ENCODE measurements around the gene IP6K1. TPM values are rescaled to one million over a fixed set of nuclear protein-coding genes. Genes with fewer than 3 reads are reported as not detected.

The IP6K1 gene
- polyA plus RNA-seq, 3 donors, result 11.7 to 16.3 (median 15.7) TPM

DNA sequence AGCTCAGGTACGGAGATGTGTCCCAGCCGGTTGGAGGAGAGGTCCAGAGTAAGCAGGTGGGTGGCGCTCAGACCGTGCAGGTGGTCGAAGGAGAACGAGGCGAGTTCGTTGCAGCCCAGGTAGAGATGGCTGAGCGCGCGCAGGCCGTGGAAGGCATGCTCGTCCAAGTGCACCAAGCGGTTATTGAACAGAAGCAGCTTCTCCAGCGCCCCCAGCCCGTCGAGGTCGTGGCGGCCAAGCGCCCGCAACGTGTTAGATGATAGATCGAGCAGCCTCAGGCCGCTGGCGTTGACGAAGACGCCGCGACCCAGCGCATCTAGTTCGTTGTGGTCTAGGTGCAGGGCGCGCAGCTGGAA lies 67.5 kb downstream of the IP6K1 start:
- H3K27ac ChIP-seq (ENCODE audit: low read depth, low read length), result no peak overlapping the region
- WGBS, 3 donors, result 5 to 8% (median 8%) methylated on average over 33 of the region's 33 CpGs

DNA sequence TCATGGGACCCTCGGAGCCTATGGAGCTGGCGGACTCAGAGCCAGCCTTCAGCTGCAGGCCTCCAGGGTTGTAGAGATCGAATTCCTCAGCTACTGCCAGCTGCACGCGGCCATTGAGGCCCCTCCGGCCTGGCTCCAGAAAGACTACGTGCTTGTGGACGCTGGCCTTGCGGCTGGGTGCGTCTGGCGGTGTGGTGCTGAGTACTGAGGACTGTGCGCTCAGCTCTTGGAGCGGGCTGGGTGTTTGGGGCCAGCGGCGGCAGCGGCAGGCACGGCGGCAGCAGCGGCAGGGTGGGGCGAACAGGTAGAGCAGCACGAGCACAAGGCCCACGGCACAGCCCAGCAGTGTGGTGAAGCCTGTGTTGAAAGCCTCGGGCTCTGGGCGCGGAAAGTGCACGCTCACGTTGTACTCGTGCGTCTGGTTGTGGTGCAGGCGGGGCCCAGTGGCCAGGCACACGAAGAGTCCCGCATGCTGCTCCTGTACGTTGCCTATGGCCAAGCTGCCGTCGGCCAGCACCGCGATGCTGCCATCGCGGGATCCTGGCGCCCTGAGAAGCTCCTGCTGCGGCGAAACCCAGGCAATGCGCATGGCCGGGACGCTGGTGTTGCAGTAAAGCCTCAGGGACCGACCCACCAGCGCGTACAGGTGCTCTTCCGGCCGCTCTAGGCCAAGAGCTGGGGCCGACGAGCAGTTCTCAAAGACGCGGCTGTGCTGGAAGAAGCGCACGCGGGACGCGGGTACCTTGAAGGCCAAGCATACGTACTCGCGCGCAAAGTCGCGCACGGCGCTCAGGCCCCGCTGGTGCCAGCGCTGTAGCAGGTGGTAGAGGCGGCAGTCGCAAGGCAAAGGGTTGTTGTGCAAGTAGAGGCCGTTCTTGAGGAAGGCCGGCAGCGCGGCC lies 68.1 kb downstream of the IP6K1 start:
- WGBS, 3 donors, result 55 to 67% (median 61%) methylated on average over 72 to 75 of the region's 75 CpGs

GRCh38 chr3:49717211-49717958 lies 69.0 kb downstream of the IP6K1 start:
- 83 to 96% (median 86%) methylated on average over 13 to 14 of the region's 14 CpGs for WGBS, 3 donors
- no peak overlapping the region for H3K27ac ChIP-seq (ENCODE audit: low read depth, low read length)

More for the DNA sequence above, 68.1 kb downstream of the IP6K1 start:
- H3K27ac ChIP-seq (ENCODE audit: low read depth, low read length), result no peak overlapping the region

DNA sequence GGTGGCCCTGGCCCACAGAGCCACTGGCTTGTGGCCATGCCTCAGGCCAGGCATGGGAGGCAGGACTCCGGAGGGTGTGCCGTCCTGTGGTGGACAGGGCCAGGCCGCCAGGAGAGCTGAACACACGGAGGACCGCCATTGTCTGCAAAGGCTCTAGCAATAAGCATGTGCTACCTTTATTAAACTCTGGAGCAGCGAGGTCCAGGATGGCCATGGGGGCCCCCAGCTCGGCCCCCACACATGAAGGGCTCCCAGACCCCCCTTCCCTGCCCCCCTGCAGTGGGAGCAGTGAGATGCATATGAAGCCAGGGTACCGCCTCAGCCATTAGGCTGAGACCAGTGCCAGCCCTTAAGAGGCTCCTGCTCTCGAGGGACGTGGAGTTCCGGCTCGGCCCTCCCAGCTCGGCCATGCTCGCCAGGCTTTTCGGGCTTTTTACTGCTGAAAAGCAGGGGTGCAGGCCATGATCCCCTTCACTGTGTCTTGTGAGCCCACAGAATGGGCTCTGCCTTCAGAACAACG lies 69.6 kb downstream of the IP6K1 start:
- 85 to 92% (median 90%) methylated on average over 16 of the region's 16 CpGs for WGBS, 3 donors
- no peak overlapping the region for H3K27ac ChIP-seq (ENCODE audit: low read depth, low read length)

DNA sequence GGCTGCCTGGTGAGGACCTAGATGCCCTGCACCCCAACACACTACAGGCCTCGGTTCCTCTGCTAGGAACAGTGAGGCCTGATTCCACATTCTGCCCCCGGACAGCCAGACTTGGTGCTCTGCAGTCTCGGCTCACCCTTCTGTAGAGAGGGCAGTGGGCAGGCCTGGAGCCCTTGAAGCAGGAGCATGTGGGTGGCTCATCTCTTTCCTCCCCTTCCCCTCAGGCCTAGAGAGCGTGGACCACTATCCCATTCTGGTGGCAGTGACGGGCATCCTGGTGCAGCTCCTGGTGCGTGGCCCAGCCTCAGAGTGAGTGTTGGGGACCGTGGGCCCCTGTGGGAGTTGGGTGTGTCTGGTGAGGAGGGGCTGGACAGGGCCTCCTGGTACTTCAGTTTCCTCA lies 70.2 kb downstream of the IP6K1 start:
- H3K27ac ChIP-seq (ENCODE audit: low read depth, low read length), result no peak overlapping the region
- 90 to 94% (median 93%) methylated on average over 7 of the region's 7 CpGs for WGBS, 3 donors

- no peak overlapping the region for H3K27ac ChIP-seq (ENCODE audit: low read depth, low read length)
- WGBS, 3 donors, result 90 to 91% (median 91%) methylated on average over 13 of the region's 13 CpGs
Observed at GRCh38 chr3:49715611-49716121, 70.7 kb downstream of the IP6K1 start.

DNA sequence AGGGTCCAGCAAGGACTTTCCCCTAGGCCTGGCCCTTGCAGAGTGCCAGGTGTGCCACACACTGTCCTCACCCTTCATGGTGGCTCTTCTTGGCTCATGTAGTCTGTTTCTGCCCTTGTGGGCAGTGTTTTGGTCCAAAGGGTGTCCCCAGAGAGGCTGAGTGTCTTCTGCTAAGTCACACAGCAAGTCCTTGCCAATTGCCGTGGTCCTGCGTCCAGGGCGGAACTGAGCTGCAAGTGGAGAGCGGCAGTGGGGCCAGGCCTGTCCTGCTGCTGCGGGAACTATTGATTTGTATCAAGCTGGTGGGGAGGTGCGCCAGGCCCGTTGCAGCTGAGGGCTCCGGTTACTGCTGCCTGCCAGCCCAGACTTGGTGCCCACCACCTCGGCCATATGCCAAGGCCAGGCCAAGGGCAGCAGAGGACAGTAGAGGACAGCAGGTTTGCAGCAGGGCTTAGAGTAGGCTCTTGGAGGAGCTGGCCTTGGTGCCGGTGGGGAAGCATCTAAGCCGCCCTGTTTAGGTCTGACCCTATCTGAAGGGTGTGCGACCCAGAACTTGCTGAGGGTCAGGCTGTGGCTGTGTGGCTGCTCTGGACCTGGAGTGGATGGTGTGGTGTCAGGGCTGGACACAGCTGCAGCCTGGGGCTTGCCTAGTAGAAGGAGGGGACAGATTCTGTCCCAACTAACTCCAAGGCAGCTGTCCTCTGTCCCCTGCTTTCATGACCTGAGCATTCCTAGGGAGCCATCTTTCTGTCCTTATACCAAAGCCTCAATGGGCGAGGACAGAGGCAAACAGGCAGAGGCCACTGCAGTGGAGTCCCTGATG lies 71.4 kb downstream of the IP6K1 start:
- no peak overlapping the region for H3K27ac ChIP-seq (ENCODE audit: low read depth, low read length)
- WGBS, 3 donors, result 78 to 92% (median 89%) methylated on average over 13 of the region's 13 CpGs

DNA sequence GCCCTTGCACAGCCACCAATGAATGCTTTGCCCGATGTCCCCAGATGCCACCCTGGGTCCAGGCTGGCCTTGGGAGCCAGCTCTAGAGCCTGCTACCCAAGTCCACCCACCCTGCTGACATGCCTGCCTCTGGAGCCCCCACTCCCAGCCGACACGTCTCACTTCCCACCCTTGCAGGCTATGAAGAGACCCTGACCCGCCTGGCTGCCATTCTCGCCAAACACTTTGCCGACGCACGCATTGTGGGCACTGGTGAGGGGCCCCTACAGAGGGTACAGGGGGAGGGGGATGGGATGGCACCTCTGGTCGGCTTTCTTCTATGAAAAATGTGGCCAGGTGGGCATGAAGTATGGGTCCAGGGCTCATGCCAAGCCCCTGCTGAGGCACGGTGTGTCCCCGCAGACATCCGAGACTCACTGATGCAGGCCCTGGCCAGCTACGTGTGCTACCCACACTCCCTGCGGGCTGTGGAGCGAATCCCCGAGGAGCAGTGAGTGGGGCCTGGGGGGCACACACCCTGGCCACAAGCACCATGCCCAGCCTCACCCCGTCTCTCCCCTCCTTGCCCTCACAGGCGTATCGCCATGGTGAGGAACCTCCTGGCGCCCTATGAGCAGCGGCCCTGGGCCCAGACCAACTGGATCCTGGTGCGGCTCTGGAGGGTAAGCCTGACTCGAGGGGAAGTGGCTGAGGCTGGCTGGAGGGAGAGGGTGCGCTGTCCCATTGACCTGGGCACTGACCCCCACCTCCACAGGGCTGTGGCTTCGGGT lies 72.8 kb downstream of the IP6K1 start:
- no peak overlapping the region for H3K27ac ChIP-seq (ENCODE audit: low read depth, low read length)
- WGBS, 3 donors, result 90 to 94% (median 92%) methylated on average over 25 of the region's 25 CpGs

DNA sequence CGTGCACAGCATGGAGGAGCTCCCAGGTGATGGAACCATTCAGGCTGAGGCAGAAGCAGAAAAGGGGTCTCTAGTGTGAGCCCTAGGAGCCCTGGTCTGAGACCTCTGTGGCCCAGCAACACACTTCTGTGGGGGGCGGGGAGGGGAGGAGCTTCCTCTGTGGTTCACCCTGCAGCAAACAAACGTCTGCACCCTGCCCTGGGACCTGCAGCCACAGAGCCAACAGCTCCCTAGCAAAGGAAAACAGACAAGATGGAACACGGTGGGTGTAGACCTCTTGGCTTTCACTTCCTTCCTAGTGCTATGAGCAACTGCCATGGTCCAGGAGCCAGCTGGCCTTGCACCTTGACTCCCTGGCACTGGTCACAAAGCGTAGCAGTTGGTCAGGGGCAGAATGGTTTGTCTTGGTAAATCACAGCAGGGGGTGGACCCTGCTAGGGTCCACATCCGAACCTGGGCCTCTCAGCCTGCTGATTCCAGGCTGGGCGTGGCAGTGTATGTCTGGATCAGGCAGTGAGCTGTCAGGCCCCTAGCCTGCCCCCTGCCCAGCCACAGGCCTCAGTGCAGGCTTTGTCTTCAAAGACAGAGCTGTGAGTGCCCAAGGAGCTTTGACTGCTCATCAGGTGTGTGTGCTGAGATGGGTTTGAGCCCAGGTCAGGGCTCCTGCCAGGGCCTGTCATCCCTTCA lies 73.6 kb downstream of the IP6K1 start:
- WGBS, 3 donors, result 63 to 67% (median 65%) methylated on average over 7 of the region's 7 CpGs
- no peak overlapping the region for H3K27ac ChIP-seq (ENCODE audit: low read depth, low read length)

DNA sequence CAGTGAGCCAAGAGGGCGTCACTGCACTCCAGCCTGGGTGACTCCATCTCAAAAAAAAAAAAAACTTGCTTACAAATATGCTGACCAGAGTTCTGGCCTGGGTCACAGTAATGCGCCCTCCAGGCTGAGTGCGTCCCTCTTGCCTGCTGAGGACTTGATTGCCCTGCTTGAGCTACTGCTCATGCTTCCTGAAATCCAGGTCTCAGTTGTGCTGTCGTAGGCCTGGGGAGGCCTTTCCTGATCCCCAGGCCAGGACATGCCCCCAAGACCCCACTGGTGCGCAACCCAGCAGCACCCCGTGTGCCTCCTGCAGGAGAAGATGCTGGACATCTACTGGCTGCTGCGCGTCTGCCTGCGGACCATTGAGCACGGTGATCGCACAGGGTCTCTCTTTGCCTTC lies 74.2 kb downstream of the IP6K1 start:
- H3K27ac ChIP-seq (ENCODE audit: low read depth, low read length), result no peak overlapping the region
- WGBS, 3 donors, result 89 to 95% (median 90%) methylated on average over 11 of the region's 11 CpGs

GRCh38 chr3:49711489-49711888 lies 74.9 kb downstream of the IP6K1 start:
- 79 to 88% (median 87%) methylated on average over 5 of the region's 5 CpGs for WGBS, 3 donors
- no peak overlapping the region for H3K27ac ChIP-seq (ENCODE audit: low read depth, low read length)

DNA sequence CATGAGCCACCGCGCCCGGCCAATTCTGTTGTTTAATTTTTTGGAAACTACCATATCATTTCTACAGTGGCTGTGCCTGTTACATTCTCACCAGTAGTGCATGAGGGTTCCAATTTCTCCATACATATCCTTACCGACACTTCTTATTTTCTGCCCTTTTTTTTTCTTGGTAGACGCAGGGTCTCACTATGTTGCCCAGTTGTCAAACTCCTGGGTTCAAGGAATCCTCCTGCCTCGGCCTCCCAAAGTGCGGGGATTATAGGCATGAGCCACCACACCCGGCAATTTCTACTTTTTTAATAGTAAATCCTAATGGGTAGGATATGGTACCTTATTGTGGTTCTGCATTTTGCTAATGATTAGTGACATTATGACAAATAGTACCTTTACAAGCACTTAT lies 76.5 kb downstream of the IP6K1 start:
- WGBS, 3 donors, result 92 to 97% (median 97%) methylated on average over 8 of the region's 8 CpGs
- H3K27ac ChIP-seq (ENCODE audit: low read depth, low read length), result no peak overlapping the region

DNA sequence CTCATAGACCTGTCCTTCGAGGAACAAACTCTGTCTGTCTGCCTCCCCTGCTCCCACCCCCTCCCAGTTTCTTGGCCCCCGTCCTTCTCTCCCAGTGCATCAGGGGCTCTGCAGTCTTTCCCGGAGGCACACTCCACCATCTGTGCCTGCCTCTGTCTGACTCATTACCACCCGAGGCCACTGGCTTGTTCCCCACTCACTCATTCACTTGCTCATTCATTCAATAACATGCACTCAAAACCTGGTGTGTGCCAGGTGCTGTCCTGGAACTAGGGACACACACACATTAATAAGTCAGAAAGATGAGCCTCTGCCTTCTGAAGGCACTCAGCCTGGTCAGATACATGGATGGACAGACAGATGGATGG lies 79.2 kb downstream of the IP6K1 start:
- WGBS, 3 donors, result 74 to 86% (median 76%) methylated on average over 4 of the region's 4 CpGs
- H3K27ac ChIP-seq (ENCODE audit: low read depth, low read length), result no peak overlapping the region

- H3K27ac ChIP-seq (ENCODE audit: low read depth, low read length), result no peak overlapping the region
- 80 to 91% (median 88%) methylated on average over 9 of the region's 9 CpGs for WGBS, 3 donors
Observed at GRCh38 chr3:49706456-49707112, 79.8 kb downstream of the IP6K1 start.

DNA sequence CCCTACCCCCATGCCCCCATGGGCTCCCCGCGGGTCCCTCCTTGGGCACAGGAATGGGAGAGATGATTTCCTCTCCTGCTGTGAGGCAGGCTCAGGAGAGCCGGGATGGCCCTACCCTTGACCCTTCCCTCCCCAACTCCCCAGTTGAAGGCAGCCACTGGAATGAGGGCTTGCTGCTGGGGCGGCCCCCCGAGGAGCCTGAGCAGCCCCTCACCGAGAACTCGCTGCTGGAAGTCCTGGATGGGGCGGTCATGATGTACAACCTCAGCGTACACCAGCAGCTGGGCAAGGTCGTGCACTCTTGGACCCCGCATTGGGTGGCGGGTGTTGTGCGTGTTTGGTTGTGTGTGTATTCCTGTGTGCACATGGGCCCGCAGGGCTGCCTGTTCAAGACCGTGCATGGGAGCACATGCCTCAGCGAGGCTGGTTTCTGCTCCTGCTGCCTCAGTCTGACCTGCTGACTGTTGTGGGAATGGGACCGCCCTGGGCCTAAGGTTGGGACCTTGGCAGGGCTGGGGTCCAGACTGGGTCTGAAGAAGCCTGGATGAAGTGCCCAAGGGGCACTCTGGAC lies 80.9 kb downstream of the IP6K1 start:
- 95 to 96% (median 95%) methylated on average over 17 of the region's 17 CpGs for WGBS, 3 donors
- no peak overlapping the region for H3K27ac ChIP-seq (ENCODE audit: low read depth, low read length)

GRCh38 chr3:49704629-49705028 lies 81.7 kb downstream of the IP6K1 start:
- no peak overlapping the region for H3K27ac ChIP-seq (ENCODE audit: low read depth, low read length)
- 93 to 95% (median 93%) methylated on average over 8 of the region's 8 CpGs for WGBS, 3 donors

Measured in adipose tissue (tissue), 3 donors.